Activated CD4-positive, alpha-beta T cell treated with anti-CD3 and anti-CD28 coated beads for 36 hours (primary cell): ENCODE results near the gene BCL2A1. TPM values are rescaled to one million over a fixed set of nuclear protein-coding genes. Genes with fewer than 3 reads are reported as not detected.
A peak's percentile ranks its signal among the peaks of the same experiment; 100 is the strongest.

Experiments
- ATAC-seq: fragments of 200-7000 bp; cut with Tn5 transposase; one replicate; pipeline ENCODE4 v1.10.0; 2021; ENCODE audit warnings: mild to moderate bottlenecking, moderate library complexity
- CTCF ChIA-PET: fragments of 350-600 bp; sonication (Branson Sonifier 250); formaldehyde crosslinking; loops from one replicate; lab custom pipeline; 2021; ENCODE audit warnings: antibody characterized with exemption; lab: Charles Lee
- POLR2A ChIA-PET: fragments of 350-600 bp; sonication (Branson Sonifier 250); formaldehyde crosslinking; loops from one replicate; lab custom pipeline; 2021; ENCODE audit warnings: antibody characterized with exemption, inconsistent platforms; lab: Charles Lee
- DNase-seq: peaks from one replicate; pipeline ENCODE4 v3.0.0-alpha.2; 2020
- H3K27ac Mint-ChIP-seq: one replicate; pipeline ENCODE4 v1.8.0; 2021; ENCODE audit warnings: mixed read lengths
- H3K27me3 Mint-ChIP-seq: one replicate; pipeline ENCODE4 v1.8.0; 2021; ENCODE audit warnings: mixed read lengths
- H3K36me3 Mint-ChIP-seq: one replicate; pipeline ENCODE4 v1.8.0; 2021; ENCODE audit warnings: low read depth, mixed read lengths
- H3K4me1 Mint-ChIP-seq: one replicate; pipeline ENCODE4 v1.8.0; 2021; ENCODE audit warnings: mixed read lengths
- H3K4me3 Mint-ChIP-seq: one replicate; pipeline ENCODE4 v1.8.0; 2021; ENCODE audit warnings: mild to moderate bottlenecking, moderate library complexity, mixed read lengths
- H3K9me3 Mint-ChIP-seq: one replicate; pipeline ENCODE4 v1.8.0; 2021; ENCODE audit warnings: low read depth, mixed read lengths
- intact Hi-C, 2 experiments: fragments of 100-400 bp; cut with DNase I in 1 of 2; cut with micrococcal nuclease in 1 of 2; formaldehyde crosslinking; loops; one replicate each; pipeline versions ENCODE4 v1.14.2 to v1.15.1; 2022 to 2024; cut with DNase I, micrococcal nuclease
- total RNA-seq, 2 experiments: library from RNA; stranded (reverse); gene quantifications; one replicate each; pipeline ENCODE4 v1.2.3, GENCODE V29; 2021

BCL2A1 gene
- total RNA-seq, 2 experiments from 2014 or later, result 82.2 to 103 TPM

- intact Hi-C loops, result loop anchor here in 1 of 2 experiments (5.0 kb wide), 1 partner anchor 647 kb away; no protein-coding TSS in a partner anchor
- Mint-ChIP-seq H3K4me1 (peaks cover 4% of the 10 kb centered on the region), H3K27ac (no peak overlapping the region), H3K27me3 (no peaks in the 10 kb centered on the region), H3K4me3 (no peak overlapping the region), H3K9me3 (no peaks in the 10 kb centered on the region), H3K36me3 (no peaks in the 10 kb centered on the region)
- DNase-seq, result no peak
- ATAC-seq, result no peak
- ChIA-PET CTCF (interaction anchor here (1.5 to 2.9 kb wide), 2 partner anchors 22 to 136 kb away, joined by 4 to 8 read pairs; no protein-coding TSS in a partner anchor), POLR2A (no interaction called here)
These were observed 18.7 kb upstream of the BCL2A1 start for GRCh38 chr15:79989682-79990081.

GRCh38 chr15:79989183-79989582 lies 18.2 kb upstream of the BCL2A1 start:
- Mint-ChIP-seq H3K27me3 (no peaks in the 10 kb centered on the region), H3K36me3 (no peaks in the 10 kb centered on the region), H3K4me1 (peaks cover 4% of the 10 kb centered on the region), H3K27ac (no peak overlapping the region), H3K9me3 (no peaks in the 10 kb centered on the region), H3K4me3 (no peak overlapping the region)
- ChIA-PET CTCF (interaction anchor here (1.5 to 2.9 kb wide), 3 partner anchors 10 to 135 kb away, joined by 4 to 8 read pairs (median 6); no protein-coding TSS in a partner anchor), POLR2A (no interaction called here)
- ATAC-seq (no peak), DNase-seq (no peak)
- intact Hi-C loops, result no loop called here

- no peaks in the 10 kb centered on the region for H3K27me3 Mint-ChIP-seq
- H3K4me1 Mint-ChIP-seq, result peaks cover 4% of the 10 kb centered on the region
- ATAC-seq, result no peak
- intact Hi-C loops, result no loop called here
- no peak overlapping the region for H3K4me3 Mint-ChIP-seq
- H3K9me3 Mint-ChIP-seq, result no peaks in the 10 kb centered on the region
- POLR2A ChIA-PET, result no interaction called here
- H3K27ac Mint-ChIP-seq, result no peak overlapping the region
- H3K36me3 Mint-ChIP-seq, result no peaks in the 10 kb centered on the region
- CTCF ChIA-PET, result interaction anchor here (1.9 to 2.9 kb wide), 2 partner anchors 10 to 135 kb away, joined by 6 to 8 read pairs; no protein-coding TSS in a partner anchor
- DNase-seq, result no peak
These were observed 17.6 kb upstream of the BCL2A1 start for GRCh38 chr15:79988448-79989117.

- intact Hi-C loops, result no loop called here
- H3K36me3 Mint-ChIP-seq, result no peaks in the 10 kb centered on the region
- no peaks in the 10 kb centered on the region for H3K27me3 Mint-ChIP-seq
- POLR2A ChIA-PET, result no interaction called here
- H3K4me1 Mint-ChIP-seq, result peaks cover 4% of the 10 kb centered on the region
- ATAC-seq (no peak), DNase-seq (no peak)
- no peak overlapping the region for H3K4me3 Mint-ChIP-seq
- no peak overlapping the region for H3K27ac Mint-ChIP-seq
- CTCF ChIA-PET, result interaction anchor here (0.6 to 2.9 kb wide), 4 partner anchors 9 to 606 kb away, joined by 3 to 8 read pairs (median 4); no protein-coding TSS in a partner anchor
- H3K9me3 Mint-ChIP-seq, result no peaks in the 10 kb centered on the region
These were observed 17.0 kb upstream of the BCL2A1 start for GRCh38 chr15:79987969-79988368.

- intact Hi-C loops, result no loop called here
- no peaks in the 10 kb centered on the region for H3K27me3 Mint-ChIP-seq
- DNase-seq (no peak), ATAC-seq (no peak)
- no peaks in the 10 kb centered on the region for H3K36me3 Mint-ChIP-seq
- no peak overlapping the region for H3K27ac Mint-ChIP-seq
- H3K9me3 Mint-ChIP-seq, result no peaks in the 10 kb centered on the region
- H3K4me3 Mint-ChIP-seq, result no peak overlapping the region
- peaks cover 4% of the 10 kb centered on the region for H3K4me1 Mint-ChIP-seq
- ChIA-PET CTCF (interaction anchor here (0.6 to 2.9 kb wide), 4 partner anchors 9 to 605 kb away, joined by 3 to 8 read pairs (median 4); no protein-coding TSS in a partner anchor), POLR2A (no interaction called here)
These were observed 16.6 kb upstream of the BCL2A1 start for GRCh38 chr15:79987569-79987955.

- Mint-ChIP-seq H3K4me3 (no peak overlapping the region), H3K9me3 (no peaks in the 10 kb centered on the region), H3K27me3 (no peaks in the 10 kb centered on the region), H3K27ac (no peak overlapping the region), H3K4me1 (peaks cover 35% of the 10 kb centered on the region), H3K36me3 (no peaks in the 10 kb centered on the region)
- intact Hi-C loops, result no loop called here
- DNase-seq, result no peak
- no peak for ATAC-seq
- POLR2A ChIA-PET, result no interaction called here
- CTCF ChIA-PET, result interaction anchor here (0.6 to 2.1 kb wide), 7 partner anchors 10 to 1463 kb away, joined by 3 to 5 read pairs (median 3); no protein-coding TSS in a partner anchor
These were observed 10.9 kb upstream of the BCL2A1 start for GRCh38 chr15:79981831-79982455.

- intact Hi-C loops, result loop anchor here in 1 of 2 experiments (1.0 kb wide), 1 partner anchor 8 kb away; the partner anchor contains the start of gene BCL2A1
- DNase-seq, result peak; percentile 39
- H3K4me1 Mint-ChIP-seq, result peaks cover 38% of the 10 kb centered on the region
- no peaks in the 10 kb centered on the region for H3K36me3 Mint-ChIP-seq
- CTCF ChIA-PET, result interaction anchor here (0.7 to 1.9 kb wide), 7 partner anchors 8 to 797 kb away, joined by 3 to 7 read pairs (median 5); partner anchors contain the start of gene BCL2A1
- no peaks in the 10 kb centered on the region for H3K9me3 Mint-ChIP-seq
- ATAC-seq, result peak; percentile 76
- no peaks in the 10 kb centered on the region for H3K27me3 Mint-ChIP-seq
- POLR2A ChIA-PET, result interaction anchor here (1.5 to 3.3 kb wide), 2 partner anchors 11 to 81 kb away, joined by 5 to 19 read pairs; no protein-coding TSS in a partner anchor
- H3K4me3 Mint-ChIP-seq, result peak overlapping the region; percentile 12
- H3K27ac Mint-ChIP-seq, result peak overlapping the region; percentile 93
These were observed 7.9 kb upstream of the BCL2A1 start for GRCh38 chr15:79978655-79979514.

GRCh38 chr15:79978260-79978654 lies 7.3 kb upstream of the BCL2A1 start:
- H3K27ac Mint-ChIP-seq, result peak overlapping the region; percentile 93
- H3K4me1 Mint-ChIP-seq, result peaks cover 44% of the 10 kb centered on the region
- DNase-seq (no peak), ATAC-seq (no peak)
- intact Hi-C loops, result no loop called here
- no peaks in the 10 kb centered on the region for H3K9me3 Mint-ChIP-seq
- ChIA-PET POLR2A (interaction anchor here (1.5 to 3.3 kb wide), 2 partner anchors 11 to 81 kb away, joined by 5 to 19 read pairs; no protein-coding TSS in a partner anchor), CTCF (interaction anchor here (0.7 to 1.9 kb wide), 8 partner anchors 7 to 798 kb away, joined by 3 to 7 read pairs (median 5); partner anchors contain the start of gene BCL2A1)
- no peaks in the 10 kb centered on the region for H3K27me3 Mint-ChIP-seq
- no peaks in the 10 kb centered on the region for H3K36me3 Mint-ChIP-seq
- no peak overlapping the region for H3K4me3 Mint-ChIP-seq

GRCh38 chr15:79977431-79978054 lies 6.5 kb upstream of the BCL2A1 start:
- ChIA-PET POLR2A (interaction anchor here (0.5 to 3.3 kb wide), 2 partner anchors 10 to 15 kb away, joined by 3 to 19 read pairs; no protein-coding TSS in a partner anchor), CTCF (interaction anchor here (0.7 to 1.7 kb wide), 4 partner anchors 15 to 124 kb away, joined by 3 to 6 read pairs (median 4); no protein-coding TSS in a partner anchor)
- DNase-seq, result no peak
- H3K27me3 Mint-ChIP-seq, result no peaks in the 10 kb centered on the region
- intact Hi-C loops, result no loop called here
- ATAC-seq, result no peak
- peak overlapping the region; percentile 93 for H3K27ac Mint-ChIP-seq
- peaks cover 51% of the 10 kb centered on the region for H3K4me1 Mint-ChIP-seq
- no peak overlapping the region for H3K4me3 Mint-ChIP-seq
- H3K36me3 Mint-ChIP-seq, result no peaks in the 10 kb centered on the region
- no peaks in the 10 kb centered on the region for H3K9me3 Mint-ChIP-seq
